Rectal smooth muscle tissue (tissue), 1 donor: ENCODE results near the gene SLC39A9.
A peak's percentile ranks its signal among the peaks of the same experiment; 100 is the strongest.

Experiments used
- H3K27ac ChIP-seq: one replicate; pipeline ENCODE4 v1.7.0; 2013; ENCODE audit warnings: low read depth, low read length, inconsistent platforms
- H3K27me3 ChIP-seq: one replicate; pipeline ENCODE4 v1.7.0; 2013; ENCODE audit warnings: low read length; ENCODE audit not compliant: control insufficient read depth, insufficient read depth
- H3K36me3 ChIP-seq: one replicate; pipeline ENCODE4 v1.7.0; 2013; ENCODE audit warnings: low read length; ENCODE audit not compliant: control insufficient read depth, insufficient read depth
- H3K4me1 ChIP-seq: one replicate; pipeline ENCODE4 v1.7.0; 2013; ENCODE audit warnings: low read length; ENCODE audit not compliant: control insufficient read depth, insufficient read depth
- H3K4me3 ChIP-seq: one replicate; pipeline ENCODE4 v1.7.0; 2013; ENCODE audit warnings: low read length
- H3K9ac ChIP-seq: one replicate; pipeline ENCODE4 v1.7.0; 2013; ENCODE audit warnings: low read length

The SLC39A9 gene, protein sequence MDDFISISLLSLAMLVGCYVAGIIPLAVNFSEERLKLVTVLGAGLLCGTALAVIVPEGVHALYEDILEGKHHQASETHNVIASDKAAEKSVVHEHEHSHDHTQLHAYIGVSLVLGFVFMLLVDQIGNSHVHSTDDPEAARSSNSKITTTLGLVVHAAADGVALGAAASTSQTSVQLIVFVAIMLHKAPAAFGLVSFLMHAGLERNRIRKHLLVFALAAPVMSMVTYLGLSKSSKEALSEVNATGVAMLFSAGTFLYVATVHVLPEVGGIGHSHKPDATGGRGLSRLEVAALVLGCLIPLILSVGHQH

DNA sequence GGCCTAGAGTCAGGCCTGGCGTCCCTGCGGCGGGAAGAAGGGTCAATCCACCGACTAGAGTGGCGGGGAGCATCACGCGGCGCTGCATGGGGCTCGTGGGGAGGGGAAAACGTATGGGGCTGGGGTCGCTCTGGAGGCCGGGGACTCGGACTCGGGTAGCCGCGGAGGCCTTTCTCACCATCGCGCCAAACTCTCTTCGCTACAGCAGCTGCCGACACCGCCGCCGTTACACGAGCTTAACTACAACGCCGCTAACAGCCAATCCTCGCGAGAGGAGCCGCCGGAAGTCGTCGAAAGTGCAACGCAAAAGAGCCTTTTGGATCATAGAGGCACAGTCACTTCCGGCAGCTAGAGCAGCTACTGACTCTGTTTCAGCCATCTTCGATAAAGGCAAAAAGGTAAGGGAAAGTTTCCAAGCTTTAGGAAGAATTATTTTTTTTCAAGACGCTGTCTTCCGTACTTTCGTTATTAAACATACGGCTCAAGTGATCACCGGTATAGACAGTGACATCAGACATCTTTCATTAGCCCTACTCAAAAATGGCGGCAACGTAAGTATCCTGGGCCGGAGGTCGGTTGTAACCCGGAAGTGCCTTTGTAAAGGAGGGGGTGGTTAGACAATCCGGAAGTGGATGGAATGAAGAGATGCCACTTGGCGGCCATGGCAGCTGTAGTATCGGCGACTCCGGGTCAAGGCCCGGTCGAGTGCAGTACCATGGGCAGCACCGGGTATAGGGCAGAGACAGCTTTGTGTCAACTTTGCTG is at the start of gene SLC39A9, which contains the start of gene ERH:
Gene SLC39A9, plus strand, starts transcription at position 640 of the 765 bp plus-strand sequence. CDS start 678 bp downstream, outside the sequence.
Gene ERH, minus strand, starts transcription at position 247 of the 765 bp plus-strand sequence. Its CDS starts 66 bp downstream, at position 181.
- H3K27me3 ChIP-seq, result no peaks in the 10 kb centered on the region
- H3K4me1 ChIP-seq, result peaks cover 28% of the 10 kb centered on the region
- H3K36me3 ChIP-seq, result peaks cover 5% of the 10 kb centered on the region
- peak within 1 kb of the TSS; percentile 87 for H3K4me3 ChIP-seq
- peak within 1 kb of the TSS; percentile 97 for H3K27ac ChIP-seq
- peak within 1 kb of the TSS; percentile 92 for H3K9ac ChIP-seq

DNA sequence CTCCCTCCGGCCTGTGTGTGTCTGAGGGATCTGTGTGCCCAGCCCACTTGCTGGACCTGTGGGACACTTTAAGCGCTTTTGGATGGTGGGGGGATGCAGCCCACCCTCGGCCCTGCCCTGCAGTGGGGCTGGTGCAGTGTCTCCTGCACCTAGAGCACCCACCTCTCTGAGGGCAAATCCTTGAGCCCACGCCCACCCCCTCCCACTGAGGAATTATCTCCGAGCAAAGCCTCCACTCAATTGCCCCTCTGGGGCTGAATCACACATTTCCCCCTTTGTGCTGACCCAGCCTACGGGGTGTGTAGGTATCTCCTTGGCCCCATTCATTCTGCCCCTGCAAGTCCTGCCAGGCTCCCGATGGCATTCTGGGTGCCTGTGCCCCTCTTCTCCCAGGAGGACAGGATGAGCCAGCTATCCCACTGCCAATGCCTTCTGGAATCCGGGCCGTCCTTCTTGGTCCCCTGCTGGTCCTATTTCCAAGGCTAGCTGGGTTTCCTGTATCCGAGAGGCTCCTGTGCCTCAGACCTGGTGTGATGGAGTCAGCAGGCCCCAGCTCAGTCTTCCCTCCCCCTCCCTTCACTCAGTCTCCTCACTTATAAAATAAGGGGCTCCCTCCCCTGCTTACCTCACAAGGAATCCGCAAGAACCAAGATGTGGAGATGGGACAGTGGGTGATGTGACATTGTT is 49.3 kb upstream of the SLC39A9 start:
- Histone ChIP-seq H3K27me3 (no peaks in the 10 kb centered on the region), H3K4me3 (no peak overlapping the region), H3K27ac (no peak overlapping the region)

DNA sequence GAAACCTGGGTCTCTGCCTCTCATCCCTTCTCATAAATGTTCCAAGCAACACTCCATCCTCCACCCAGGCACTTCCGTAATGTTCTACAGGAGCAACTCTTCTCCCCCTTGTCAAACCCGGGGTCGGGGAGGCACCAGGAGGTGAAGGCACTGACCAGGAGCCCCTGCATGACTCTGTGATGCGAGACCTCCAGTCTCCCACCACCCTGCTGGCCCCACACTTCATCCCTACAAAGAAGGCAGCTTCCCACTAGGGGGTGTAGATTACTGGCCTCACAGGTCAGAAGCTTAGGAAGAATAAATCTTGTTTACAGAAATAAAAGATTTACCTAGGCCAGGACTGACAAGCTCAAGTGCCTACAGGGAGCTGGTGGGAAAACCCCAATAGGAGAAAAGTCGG is 47.6 kb upstream of the SLC39A9 start:
- peaks cover 8% of the 10 kb centered on the region for H3K4me1 ChIP-seq
- H3K4me3 ChIP-seq, result no peak overlapping the region
- no peaks in the 10 kb centered on the region for H3K27me3 ChIP-seq
- H3K36me3 ChIP-seq, result no peaks in the 10 kb centered on the region
- no peak overlapping the region for H3K9ac ChIP-seq
- no peak overlapping the region for H3K27ac ChIP-seq

More for the DNA sequence above, 49.3 kb upstream of the SLC39A9 start:
- H3K9ac ChIP-seq, result no peak overlapping the region
- H3K36me3 ChIP-seq, result no peaks in the 10 kb centered on the region
- no peaks in the 10 kb centered on the region for H3K4me1 ChIP-seq

DNA sequence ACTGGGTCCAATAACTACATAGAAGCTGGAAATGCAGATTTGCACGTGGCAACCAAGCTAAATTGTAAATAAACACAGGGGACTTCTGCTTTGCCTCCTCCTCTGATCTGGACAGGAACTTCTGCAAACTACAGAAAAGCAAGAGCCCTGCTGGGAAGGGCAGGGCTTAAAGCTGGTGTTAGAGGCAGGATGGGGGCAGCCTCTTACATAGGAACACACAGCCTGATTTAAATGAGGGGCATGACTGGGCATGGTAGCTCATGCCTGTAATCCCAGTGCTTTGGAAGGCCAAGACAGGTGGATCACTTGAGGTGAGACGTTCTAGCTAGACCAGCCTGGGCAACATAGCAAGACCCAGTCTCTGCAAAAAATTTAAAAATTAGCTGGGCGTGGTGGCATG is 47.1 kb upstream of the SLC39A9 start:
- Histone ChIP-seq H3K4me1 (peaks cover 12% of the 10 kb centered on the region), H3K36me3 (no peaks in the 10 kb centered on the region), H3K9ac (no peak overlapping the region), H3K27me3 (no peaks in the 10 kb centered on the region), H3K27ac (no peak overlapping the region), H3K4me3 (no peak overlapping the region)

DNA sequence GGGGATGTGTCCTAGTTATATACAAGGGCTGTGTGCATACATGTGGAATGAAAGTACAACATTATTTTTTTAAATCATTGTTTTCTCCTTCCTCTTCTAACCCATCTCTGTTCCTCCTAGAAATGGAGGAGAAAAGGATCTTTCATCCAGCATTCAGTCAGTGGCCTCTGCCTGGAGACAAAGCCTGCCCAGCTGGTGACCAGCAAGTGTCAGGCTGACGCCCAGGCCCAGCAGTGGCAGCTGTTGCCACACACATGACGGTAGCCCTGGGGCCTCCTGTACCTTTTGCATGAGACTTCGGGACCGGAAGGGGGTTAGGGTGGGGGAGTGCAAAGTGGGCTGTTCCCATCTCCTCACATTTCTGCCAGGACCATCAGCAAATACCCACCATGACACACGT is 46.6 kb upstream of the SLC39A9 start:
- H3K36me3 ChIP-seq, result no peaks in the 10 kb centered on the region
- H3K27ac ChIP-seq, result no peak overlapping the region
- H3K4me1 ChIP-seq, result peaks cover 12% of the 10 kb centered on the region
- H3K9ac ChIP-seq, result no peak overlapping the region
- H3K27me3 ChIP-seq, result no peaks in the 10 kb centered on the region
- H3K4me3 ChIP-seq, result no peak overlapping the region

DNA sequence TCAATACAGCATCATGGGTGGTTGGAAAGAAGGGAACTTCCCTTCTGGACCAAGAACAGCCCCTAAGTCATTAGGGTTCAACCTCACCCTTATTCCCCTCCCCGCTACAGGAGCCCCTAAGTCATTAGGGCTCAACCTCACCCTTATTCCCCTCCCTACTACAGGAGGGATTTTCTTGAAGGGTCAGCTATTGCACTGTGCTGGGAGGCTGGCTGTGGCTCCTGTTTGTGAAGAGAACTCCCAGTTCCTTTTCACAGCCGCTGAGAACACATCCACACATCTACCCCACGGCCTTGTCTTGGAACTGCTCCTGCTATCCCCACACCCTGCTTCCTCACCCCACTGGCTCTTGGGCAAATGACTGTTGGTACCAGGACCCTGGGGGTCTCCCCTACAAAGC is 45.3 kb upstream of the SLC39A9 start:
- no peak overlapping the region for H3K4me3 ChIP-seq
- H3K36me3 ChIP-seq, result no peaks in the 10 kb centered on the region
- no peak overlapping the region for H3K27ac ChIP-seq
- H3K9ac ChIP-seq, result no peak overlapping the region
- H3K27me3 ChIP-seq, result no peaks in the 10 kb centered on the region
- H3K4me1 ChIP-seq, result peaks cover 12% of the 10 kb centered on the region

DNA sequence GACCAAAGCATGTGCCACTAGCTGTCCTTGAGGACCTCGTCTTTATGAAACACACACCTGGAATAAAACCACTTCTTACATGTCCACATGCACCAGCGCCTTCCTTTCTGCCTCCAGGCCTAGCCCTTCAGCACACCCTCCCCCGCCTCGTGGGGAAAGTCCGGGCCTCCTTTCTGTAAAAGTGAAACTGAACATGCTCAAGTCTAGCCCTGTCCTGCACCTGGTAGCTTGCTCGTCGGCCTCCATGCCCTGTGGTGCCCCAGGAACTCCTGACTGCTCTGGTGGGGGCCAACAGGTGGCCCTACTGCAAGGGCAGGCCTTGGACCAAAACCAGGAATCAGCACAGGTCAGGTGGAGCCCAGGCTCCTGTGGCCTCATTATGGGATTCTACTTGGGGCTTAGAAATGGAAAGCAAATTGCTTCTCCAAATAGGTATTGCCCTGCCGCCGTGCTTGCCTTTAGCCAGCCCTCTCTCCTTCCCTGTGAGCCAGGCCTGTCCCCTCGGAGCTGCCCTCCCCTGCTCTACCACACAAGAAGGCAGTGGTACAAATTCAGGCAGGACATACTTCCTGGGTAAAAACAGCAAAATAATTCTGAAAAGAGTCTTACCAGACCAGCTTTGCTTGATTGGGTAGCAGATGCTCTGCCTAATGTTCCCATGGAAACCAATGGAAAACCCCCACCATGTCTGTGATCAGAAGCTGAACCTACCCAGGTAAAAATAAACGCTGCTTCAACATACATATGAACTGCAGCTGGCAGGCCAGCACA is 43.9 kb upstream of the SLC39A9 start:
- H3K4me1 ChIP-seq, result peaks cover 12% of the 10 kb centered on the region
- no peak overlapping the region for H3K27ac ChIP-seq
- no peaks in the 10 kb centered on the region for H3K36me3 ChIP-seq
- H3K27me3 ChIP-seq, result peaks cover 4% of the 10 kb centered on the region
- no peak overlapping the region for H3K9ac ChIP-seq
- no peak overlapping the region for H3K4me3 ChIP-seq

DNA sequence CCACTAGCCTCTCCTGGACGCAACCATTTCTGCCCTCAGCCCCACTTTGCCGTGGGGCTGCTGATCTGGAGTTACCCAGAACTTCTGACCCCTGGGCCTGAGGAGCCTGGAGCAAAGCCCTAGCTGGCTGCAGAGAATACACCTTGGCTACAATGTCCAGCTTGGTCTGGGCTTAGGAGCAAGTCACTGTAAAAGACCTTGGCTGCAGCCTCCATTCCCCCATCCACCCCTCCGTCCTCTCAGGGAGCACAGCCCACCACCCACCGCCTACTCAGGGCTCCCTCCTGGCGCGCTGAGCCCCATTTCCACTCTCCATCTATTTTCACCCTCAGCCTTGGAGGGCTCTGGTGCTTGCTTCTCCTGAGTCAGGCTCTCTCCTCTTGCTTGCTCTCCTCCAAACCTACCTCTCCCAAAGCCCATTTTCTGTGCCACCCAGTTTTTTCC is 43.3 kb upstream of the SLC39A9 start:
- Histone ChIP-seq H3K4me1 (peaks cover 12% of the 10 kb centered on the region), H3K27ac (peak overlapping the region; percentile 74), H3K27me3 (peaks cover 4% of the 10 kb centered on the region), H3K36me3 (no peaks in the 10 kb centered on the region), H3K9ac (no peak overlapping the region), H3K4me3 (no peak overlapping the region)

DNA sequence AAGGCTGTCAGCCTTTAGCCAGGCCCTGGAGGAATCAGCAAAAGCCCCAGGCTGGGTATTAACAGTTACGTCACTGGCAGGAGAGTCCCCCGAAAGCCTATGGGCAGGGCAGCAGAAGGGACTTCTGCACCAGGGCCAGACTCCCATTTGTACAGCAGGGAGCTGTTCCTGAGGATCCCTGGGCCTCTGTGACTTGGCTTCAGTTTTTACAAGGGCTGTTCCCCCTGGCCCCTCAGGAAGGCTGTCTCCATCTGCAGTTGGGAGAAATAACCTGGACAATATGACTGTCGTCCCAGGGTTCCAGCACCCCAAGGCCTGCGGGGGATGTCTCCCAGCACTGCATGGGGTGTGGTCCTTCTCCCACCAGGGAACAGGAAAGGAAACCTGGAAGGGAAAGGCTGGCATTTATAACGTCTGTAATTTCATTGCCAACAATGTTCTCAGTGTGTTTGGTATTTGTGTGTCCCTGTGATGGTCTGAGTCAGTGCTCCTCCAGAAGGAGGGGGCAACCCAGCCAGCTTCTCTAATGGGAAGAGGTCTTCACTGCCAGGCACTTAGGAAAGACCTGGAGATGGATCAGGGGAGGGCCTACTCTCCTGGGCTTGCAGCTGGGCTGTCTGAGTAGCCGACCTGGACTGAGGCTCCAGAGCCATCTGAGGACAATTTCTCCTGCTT is 42.7 kb upstream of the SLC39A9 start:
- no peaks in the 10 kb centered on the region for H3K36me3 ChIP-seq
- peak overlapping the region; percentile 74 for H3K27ac ChIP-seq
- H3K4me3 ChIP-seq, result no peak overlapping the region
- peaks cover 4% of the 10 kb centered on the region for H3K27me3 ChIP-seq
- no peak overlapping the region for H3K9ac ChIP-seq
- peaks cover 12% of the 10 kb centered on the region for H3K4me1 ChIP-seq

DNA sequence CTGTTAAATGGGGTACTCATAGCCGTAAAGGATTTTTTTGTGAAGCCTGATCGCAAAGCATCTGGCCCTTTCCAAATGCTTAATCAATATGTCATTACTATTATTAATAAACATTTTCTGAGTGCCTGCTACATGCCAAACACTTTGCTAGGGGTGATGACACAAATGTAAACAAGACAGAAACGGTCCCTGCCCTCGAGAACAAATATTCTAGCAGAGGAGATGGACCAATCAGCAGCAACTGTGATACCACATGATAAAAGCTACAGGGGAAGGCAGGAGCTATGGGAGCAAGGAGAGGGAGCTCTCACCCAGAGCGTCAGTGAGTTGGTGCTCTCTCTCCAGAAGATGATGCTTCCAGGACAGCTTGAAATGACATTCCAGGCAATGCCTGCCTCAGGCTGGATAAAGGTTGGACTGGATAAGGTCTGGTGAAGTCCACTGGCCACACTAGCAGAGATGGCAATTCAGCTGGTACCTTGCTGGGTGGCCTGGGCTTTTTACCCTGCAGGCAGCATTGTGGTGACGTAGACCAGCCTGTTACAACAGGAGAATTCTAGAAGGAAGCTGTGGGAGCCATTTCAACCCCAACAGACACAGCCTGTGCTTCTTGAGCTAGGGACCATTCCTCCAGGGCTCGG is 41.5 kb upstream of the SLC39A9 start:
- H3K27ac ChIP-seq, result no peak overlapping the region

DNA sequence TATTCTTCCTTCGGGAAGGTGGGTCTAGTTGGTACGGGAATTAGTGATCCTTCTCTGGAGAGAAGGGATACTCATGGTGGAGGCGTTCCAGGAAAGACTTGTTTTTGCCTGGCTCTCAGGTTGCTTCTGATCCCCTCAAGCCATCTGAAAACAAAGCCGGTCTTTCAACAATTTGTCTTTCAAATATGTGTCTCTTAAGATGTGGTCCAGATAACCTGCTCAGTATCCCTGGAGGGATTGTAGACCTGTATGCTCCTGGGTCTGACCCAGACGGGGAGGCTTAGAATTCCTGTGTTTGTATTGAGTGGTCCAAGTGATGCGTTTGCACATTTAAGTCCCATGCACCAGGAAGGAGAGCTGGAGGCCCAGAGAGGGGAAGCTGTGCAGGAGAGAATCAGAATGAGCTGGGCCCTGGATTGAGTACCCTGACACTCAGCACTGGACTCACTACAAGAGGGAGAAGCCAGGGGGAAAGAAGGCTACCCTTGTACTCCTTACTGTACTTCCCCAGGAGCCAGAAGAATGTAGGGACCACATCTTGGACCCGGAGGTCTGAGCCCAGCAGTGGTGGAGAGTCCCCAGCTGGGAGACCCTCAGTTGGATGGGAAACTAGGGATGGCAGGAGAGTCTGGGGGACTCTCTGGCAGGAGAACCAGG is 40.8 kb upstream of the SLC39A9 start:
- H3K4me1 ChIP-seq, result peaks cover 12% of the 10 kb centered on the region
- H3K9ac ChIP-seq, result no peak overlapping the region
- H3K4me3 ChIP-seq, result no peak overlapping the region
- H3K27ac ChIP-seq, result no peak overlapping the region
- H3K36me3 ChIP-seq, result no peaks in the 10 kb centered on the region
- H3K27me3 ChIP-seq, result peaks cover 7% of the 10 kb centered on the region

More for the DNA sequence above, 41.5 kb upstream of the SLC39A9 start:
- H3K9ac ChIP-seq, result no peak overlapping the region
- H3K27me3 ChIP-seq, result peaks cover 7% of the 10 kb centered on the region
- H3K4me3 ChIP-seq, result no peak overlapping the region
- no peaks in the 10 kb centered on the region for H3K36me3 ChIP-seq
- H3K4me1 ChIP-seq, result peaks cover 12% of the 10 kb centered on the region
